GM19035 (cell line): ENCODE results near the gene CTBP2.

Experiments
- ATAC-seq: cut with Tn5 transposase; IDR thresholded peaks from one replicate; pipeline ENCODE4 v1.9.1; 2021; ENCODE audit not compliant: unreplicated experiment

The CTBP2 gene

GRCh38 chr10:125125951-125126735 lies 34.2 kb downstream of the CTBP2 start:
- no peak for ATAC-seq

GRCh38 chr10:125124907-125125306 lies 35.5 kb downstream of the CTBP2 start:
- ATAC-seq: no peak

- ATAC-seq: no peak
Observed at GRCh38 chr10:125124115-125124487, 36.3 kb downstream of the CTBP2 start.

DNA sequence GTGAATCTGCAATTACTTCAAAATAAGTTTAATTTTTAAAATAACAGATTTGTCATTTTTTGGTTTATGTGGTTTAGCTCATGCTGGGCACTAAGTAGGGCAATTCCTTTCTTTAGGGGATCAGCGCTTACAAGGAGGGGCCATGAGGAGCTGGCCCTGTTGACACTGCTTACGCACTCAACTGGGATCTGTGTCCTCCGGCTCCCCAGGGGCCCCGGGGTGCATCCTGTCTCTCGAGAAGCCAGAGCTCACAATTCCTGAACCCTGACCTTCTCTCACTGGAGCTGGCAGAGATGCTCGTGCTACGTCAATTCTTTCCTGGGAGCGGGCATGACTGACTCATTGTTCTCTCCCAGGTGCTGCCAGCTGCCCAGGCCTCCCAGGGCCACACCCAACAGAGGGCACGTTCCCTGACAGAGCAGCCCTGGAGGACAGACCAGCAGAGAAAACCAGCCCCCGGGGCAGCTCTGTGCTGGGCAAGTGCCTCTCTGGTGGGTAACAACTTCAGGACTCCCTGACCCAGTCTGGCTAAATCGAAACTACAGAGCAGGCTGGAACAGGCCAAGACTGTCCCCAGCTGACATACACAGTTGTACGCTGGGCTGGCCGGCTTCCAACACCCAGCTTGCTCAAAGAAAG lies 36.8 kb downstream of the CTBP2 start:
- ATAC-seq: no peak

- ATAC-seq: no peak
Observed at GRCh38 chr10:125122566-125122965, 37.8 kb downstream of the CTBP2 start.

DNA sequence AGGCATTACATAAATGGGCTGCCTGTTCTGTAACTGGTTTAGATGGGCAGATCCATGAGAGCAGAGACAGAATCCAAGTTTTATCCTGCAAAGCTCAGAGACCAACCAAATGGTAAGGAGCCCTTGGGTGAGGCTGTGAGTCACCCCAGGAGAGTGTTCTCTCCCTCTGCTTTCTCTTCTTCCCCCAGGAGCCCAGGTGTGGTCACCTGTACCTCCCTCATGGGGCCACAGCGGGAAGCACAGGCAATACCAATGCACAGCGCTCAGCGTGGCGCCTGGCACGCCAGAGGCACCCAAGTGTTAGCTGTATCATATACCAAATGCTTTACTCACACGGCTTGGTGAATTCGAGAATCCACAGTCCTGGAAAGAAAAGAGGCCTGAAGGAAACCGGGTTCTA lies 39.4 kb downstream of the CTBP2 start:
- ATAC-seq: no peak

- ATAC-seq: no peak
Observed at GRCh38 chr10:125120053-125120710, 40.2 kb downstream of the CTBP2 start.

GRCh38 chr10:125118701-125119100 lies 41.7 kb downstream of the CTBP2 start:
- no peak for ATAC-seq

DNA sequence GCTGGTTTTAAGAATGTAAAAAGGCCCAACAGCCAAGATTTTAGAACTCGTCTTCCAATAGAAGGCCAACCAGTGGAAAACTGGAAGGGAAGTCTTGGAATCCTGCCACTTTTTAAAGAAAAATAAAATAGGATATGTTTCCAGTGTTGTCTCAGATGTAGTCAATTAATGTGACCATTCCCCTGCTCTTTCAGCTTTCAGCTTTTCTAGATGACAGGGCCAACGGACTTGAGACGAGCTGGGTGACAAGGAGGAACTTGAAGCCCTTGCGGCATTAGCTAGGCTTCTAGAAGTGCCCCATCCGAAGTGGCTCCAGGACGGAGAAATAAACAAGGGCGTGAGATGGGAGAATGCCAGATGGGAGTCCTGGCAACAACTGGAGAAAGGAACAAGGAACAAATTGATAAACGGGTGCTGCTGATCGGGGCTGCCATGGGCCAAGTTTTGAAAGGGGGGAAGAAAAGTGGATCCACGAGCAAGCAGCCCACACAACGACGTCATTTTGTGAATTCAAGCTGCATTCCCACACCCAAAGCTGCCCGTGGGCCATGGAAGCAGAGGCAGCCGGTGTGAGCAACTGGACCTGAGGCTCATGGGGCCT lies 42.3 kb downstream of the CTBP2 start:
- ATAC-seq: no peak

GRCh38 chr10:125116652-125117310 lies 43.6 kb downstream of the CTBP2 start:
- no peak for ATAC-seq

DNA sequence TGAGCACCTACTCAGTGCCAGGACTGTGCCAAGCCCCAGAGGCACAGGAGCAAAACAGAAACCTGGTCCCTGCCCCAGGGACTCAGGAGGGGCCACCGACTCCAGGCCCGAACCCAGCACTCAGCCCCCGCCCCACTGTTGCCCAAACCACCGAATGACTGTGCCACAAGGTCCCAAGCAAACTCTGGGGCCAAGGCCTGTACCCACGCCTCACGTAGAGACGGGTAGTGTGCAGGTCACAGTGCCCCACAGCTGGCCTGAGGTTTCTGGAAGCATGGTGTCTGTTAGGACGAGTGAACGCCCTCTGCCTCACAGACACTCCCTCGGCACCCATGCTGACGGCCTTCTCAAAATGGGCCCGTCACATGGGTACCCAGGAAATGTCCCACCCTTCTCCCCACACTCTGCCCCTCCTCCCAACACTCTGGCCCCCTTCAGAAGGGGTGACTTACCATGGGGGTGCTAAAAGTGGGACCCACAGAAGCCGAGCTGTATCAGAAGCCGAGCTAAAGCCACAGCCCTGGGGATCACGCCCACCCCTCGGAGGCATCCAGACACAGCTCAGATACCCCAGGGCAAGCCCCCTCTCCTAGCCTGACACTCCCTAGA lies 44.2 kb downstream of the CTBP2 start:
- no peak for ATAC-seq

GRCh38 chr10:125115409-125115808 lies 45.0 kb downstream of the CTBP2 start:
- ATAC-seq: no peak

GRCh38 chr10:125114761-125115391 lies 45.5 kb downstream of the CTBP2 start:
- no peak for ATAC-seq

GRCh38 chr10:125113691-125114371 lies 46.5 kb downstream of the CTBP2 start:
- no peak for ATAC-seq

DNA sequence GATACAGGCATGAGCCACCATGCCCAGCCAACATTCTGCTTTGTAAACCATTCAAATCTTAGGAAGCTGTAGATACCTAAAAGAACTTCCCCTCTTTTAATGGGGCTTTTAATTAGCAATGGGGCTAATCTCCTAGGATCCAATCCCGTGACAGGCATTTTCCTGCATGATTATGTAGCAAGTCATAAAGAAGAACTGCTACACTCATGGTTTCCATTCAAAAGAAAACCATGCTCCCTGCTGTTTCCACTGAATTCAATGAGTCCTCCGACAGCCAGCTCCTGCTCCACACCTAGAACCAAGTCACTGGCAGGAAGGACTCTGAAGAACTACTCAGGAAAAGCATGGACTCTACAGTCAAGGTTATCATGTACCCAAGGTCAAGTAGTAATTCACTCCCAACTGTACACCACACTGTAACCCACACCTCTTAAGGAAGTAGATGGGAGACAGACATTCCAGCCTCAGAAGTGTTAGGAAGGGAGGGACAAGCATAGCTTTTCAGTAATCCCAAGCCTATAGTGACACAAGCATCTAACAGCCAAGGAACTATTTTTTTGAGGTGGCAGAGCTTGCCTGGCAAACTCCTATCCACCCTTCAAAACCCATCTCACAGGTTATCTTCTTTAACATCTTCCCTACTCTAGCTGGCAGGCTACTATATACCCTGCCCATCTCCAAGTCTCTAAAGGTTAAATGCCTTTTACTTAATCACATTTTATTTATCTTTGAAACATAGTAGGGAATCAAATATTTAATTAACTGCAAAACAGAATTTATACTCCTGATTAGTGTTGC lies 47.5 kb downstream of the CTBP2 start:
- no peak for ATAC-seq

DNA sequence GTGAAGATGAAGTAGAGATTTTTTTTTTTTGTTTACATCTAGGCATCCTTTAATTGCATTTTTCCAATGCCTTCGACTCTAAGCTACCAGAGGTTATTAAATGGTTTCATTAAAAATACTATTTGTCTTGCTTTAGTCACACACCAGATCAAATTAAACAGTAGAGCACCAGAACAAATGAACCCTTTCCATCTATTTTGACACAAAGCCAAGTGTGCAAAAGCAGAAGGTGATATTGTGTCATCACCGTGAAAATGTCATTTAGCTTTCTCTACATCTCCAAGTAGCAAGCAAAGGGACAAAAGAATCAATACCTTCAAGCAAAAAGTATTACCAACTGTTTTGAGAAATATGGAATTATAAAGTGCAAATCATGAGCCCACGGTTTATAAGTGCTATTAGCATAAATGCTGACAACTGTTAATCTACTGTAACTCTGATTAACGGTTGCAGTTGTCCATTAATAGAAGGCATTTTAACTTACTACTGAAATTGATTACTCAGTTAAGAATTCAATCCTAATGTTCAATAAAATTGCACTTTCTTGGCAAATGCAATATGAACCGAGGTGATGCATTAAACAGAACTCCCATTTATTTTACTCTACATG lies 49.1 kb downstream of the CTBP2 start:
- no peak for ATAC-seq

DNA sequence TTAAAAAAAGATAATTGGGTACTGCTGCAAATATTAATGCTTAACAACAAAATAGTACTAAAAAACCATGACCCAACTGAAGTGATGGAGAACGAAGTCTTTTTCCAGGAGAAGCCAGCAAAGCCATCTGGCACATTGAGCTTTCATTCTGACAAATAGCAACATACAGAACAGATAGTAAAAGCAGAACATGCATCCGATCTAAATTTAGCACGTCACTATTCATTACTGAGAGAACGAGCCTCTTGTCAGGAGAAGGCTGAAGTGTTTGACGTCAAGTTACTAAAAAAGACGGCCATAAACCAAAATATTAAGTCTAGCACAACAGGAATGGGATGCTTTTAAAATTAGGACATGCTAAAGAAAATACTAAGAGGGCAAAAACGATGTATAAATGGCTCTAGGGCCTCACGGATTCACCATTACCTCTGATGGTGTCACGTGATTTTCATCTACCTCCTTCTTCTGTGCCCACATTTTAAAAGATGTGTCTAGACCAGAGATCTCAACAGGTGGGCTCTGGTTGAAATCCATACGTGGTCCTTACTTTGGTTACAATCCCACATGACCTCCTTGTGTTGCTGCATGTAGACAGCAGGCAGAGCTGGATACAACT lies 52.3 kb downstream of the CTBP2 start:
- ATAC-seq: no peak
